Measurements from ENCODE around the gene CLCN6. TPM values are rescaled to one million over a fixed set of nuclear protein-coding genes. Genes with fewer than 3 reads are reported as not detected.

CLCN6 gene
- total RNA-seq, 2 donors from 2014 or later, result 29.6 to 31.5 TPM

- H3K27me3 ChIP-seq (ENCODE audit: control insufficient read depth, insufficient read depth, low read length, poor library complexity, severe bottlenecking), result no peaks in the 10 kb centered on the region
- no peaks in the 10 kb centered on the region for H3K9me3 Mint-ChIP-seq
- TF ChIP-seq, protein P1, sequence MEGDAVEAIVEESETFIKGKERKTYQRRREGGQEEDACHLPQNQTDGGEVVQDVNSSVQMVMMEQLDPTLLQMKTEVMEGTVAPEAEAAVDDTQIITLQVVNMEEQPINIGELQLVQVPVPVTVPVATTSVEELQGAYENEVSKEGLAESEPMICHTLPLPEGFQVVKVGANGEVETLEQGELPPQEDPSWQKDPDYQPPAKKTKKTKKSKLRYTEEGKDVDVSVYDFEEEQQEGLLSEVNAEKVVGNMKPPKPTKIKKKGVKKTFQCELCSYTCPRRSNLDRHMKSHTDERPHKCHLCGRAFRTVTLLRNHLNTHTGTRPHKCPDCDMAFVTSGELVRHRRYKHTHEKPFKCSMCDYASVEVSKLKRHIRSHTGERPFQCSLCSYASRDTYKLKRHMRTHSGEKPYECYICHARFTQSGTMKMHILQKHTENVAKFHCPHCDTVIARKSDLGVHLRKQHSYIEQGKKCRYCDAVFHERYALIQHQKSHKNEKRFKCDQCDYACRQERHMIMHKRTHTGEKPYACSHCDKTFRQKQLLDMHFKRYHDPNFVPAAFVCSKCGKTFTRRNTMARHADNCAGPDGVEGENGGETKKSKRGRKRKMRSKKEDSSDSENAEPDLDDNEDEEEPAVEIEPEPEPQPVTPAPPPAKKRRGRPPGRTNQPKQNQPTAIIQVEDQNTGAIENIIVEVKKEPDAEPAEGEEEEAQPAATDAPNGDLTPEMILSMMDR (conservative IDR thresholded peaks at IDR 0.05), result no peak
- H3K4me3 Mint-ChIP-seq, result no peak overlapping the region
- H3K9me3 ChIP-seq (ENCODE audit: control insufficient read depth, low read length), result no peaks in the 10 kb centered on the region
- 94% methylated on average over 3 of the region's 3 CpGs for WGBS, 2 experiments (ENCODE audit: insufficient coverage in 1 of 2, insufficient read length in 1 of 2)
- peaks cover 4% of the 10 kb centered on the region for H3K4me1 ChIP-seq (ENCODE audit: control insufficient read depth, insufficient read depth, low read length)
- peaks cover 9% of the 10 kb centered on the region for H3K4me1 Mint-ChIP-seq
- H3K36me3 ChIP-seq (ENCODE audit: control insufficient read depth, insufficient read depth, low read length), result no peaks in the 10 kb centered on the region
- no peaks in the 10 kb centered on the region for H3K27me3 Mint-ChIP-seq (ENCODE audit: insufficient read depth)
- no peak overlapping the region for H3K4me3 ChIP-seq (ENCODE audit: low read length)
- no peak overlapping the region for H3K27ac ChIP-seq (ENCODE audit: low read depth, low read length)
- H3K9ac ChIP-seq (ENCODE audit: extremely low read depth, low read length, poor library complexity, severe bottlenecking), result no peak overlapping the region
- no peak for DNase-seq
- no peaks in the 10 kb centered on the region for H3K36me3 Mint-ChIP-seq (ENCODE audit: low read depth)
- H3K27ac Mint-ChIP-seq, result no peak overlapping the region
Observed at GRCh38 chr1:11869104-11869503, 63.1 kb downstream of the CLCN6 start.

GRCh38 chr1:11869650-11870207, 63.7 kb downstream of the CLCN6 start:
- 73 to 95% methylated on average over 3 to 5 of the region's 5 CpGs for WGBS, 2 experiments (ENCODE audit: insufficient coverage in 1 of 2, insufficient read length in 1 of 2)
- no peak overlapping the region for H3K27ac ChIP-seq (ENCODE audit: low read depth, low read length)
- no peaks in the 10 kb centered on the region for H3K36me3 Mint-ChIP-seq (ENCODE audit: low read depth)
- no peak overlapping the region for H3K4me3 Mint-ChIP-seq
- no peak overlapping the region for H3K4me3 ChIP-seq (ENCODE audit: low read length)
- no peak for DNase-seq
- H3K27me3 Mint-ChIP-seq (ENCODE audit: insufficient read depth), result no peaks in the 10 kb centered on the region
- H3K9me3 Mint-ChIP-seq, result no peaks in the 10 kb centered on the region
- peaks cover 11% of the 10 kb centered on the region for H3K4me1 Mint-ChIP-seq
- H3K36me3 ChIP-seq (ENCODE audit: control insufficient read depth, insufficient read depth, low read length), result no peaks in the 10 kb centered on the region
- no peak overlapping the region for H3K9ac ChIP-seq (ENCODE audit: extremely low read depth, low read length, poor library complexity, severe bottlenecking)
- no peaks in the 10 kb centered on the region for H3K9me3 ChIP-seq (ENCODE audit: control insufficient read depth, low read length)
- H3K4me1 ChIP-seq (ENCODE audit: control insufficient read depth, insufficient read depth, low read length), result peaks cover 5% of the 10 kb centered on the region
- TF ChIP-seq, protein P1 (conservative IDR thresholded peaks at IDR 0.05), result no peak
- no peak overlapping the region for H3K27ac Mint-ChIP-seq
- no peaks in the 10 kb centered on the region for H3K27me3 ChIP-seq (ENCODE audit: control insufficient read depth, insufficient read depth, low read length, poor library complexity, severe bottlenecking)

- no peak for DNase-seq
- Mint-ChIP-seq H3K4me3 (no peak overlapping the region), H3K4me1 (peaks cover 21% of the 10 kb centered on the region), H3K27me3 (ENCODE audit: insufficient read depth) (no peaks in the 10 kb centered on the region), H3K27ac (no peak overlapping the region), H3K36me3 (ENCODE audit: low read depth) (no peaks in the 10 kb centered on the region), H3K9me3 (no peaks in the 10 kb centered on the region)
- Histone ChIP-seq H3K9me3 (ENCODE audit: control insufficient read depth, low read length) (no peaks in the 10 kb centered on the region), H3K4me1 (ENCODE audit: control insufficient read depth, insufficient read depth, low read length) (peaks cover 9% of the 10 kb centered on the region), H3K4me3 (ENCODE audit: low read length) (no peak overlapping the region), H3K9ac (ENCODE audit: extremely low read depth, low read length, poor library complexity, severe bottlenecking) (no peak overlapping the region), H3K27ac (ENCODE audit: low read depth, low read length) (no peak overlapping the region), H3K27me3 (ENCODE audit: control insufficient read depth, insufficient read depth, low read length, poor library complexity, severe bottlenecking) (no peaks in the 10 kb centered on the region), H3K36me3 (ENCODE audit: control insufficient read depth, insufficient read depth, low read length) (no peaks in the 10 kb centered on the region)
- TF ChIP-seq, protein P1 (conservative IDR thresholded peaks at IDR 0.05), result no peak
- WGBS, 2 experiments (ENCODE audit: insufficient coverage in 1 of 2, insufficient read length in 1 of 2), result 87 to 88% methylated on average over 5 to 7 of the region's 7 CpGs
Observed at GRCh38 chr1:11872545-11872944, 66.6 kb downstream of the CLCN6 start.
